HG03575 (cell line): ENCODE results near the gene DNAH2.

Experiments used
- ATAC-seq: cut with Tn5 transposase; IDR thresholded peaks from one replicate; pipeline ENCODE4 v1.9.1; 2021; ENCODE audit not compliant: unreplicated experiment, insufficient number of reproducible peaks, low FRiP score; ENCODE audit errors: extremely low read depth

Gene DNAH2

GRCh38 chr17:7843536-7844291 lies 126.2 kb downstream of the DNAH2 start:
- no peak for ATAC-seq

GRCh38 chr17:7844292-7845154 lies 127.0 kb downstream of the DNAH2 start:
- ATAC-seq, result no peak

GRCh38 chr17:7845359-7846062 lies 128.0 kb downstream of the DNAH2 start:
- ATAC-seq, result no peak

GRCh38 chr17:7846063-7846735 lies 128.7 kb downstream of the DNAH2 start:
- no peak for ATAC-seq

- ATAC-seq, result no peak
These were observed 129.5 kb downstream of the DNAH2 start for GRCh38 chr17:7846765-7847661.

- ATAC-seq, result no peak
These were observed 130.6 kb downstream of the DNAH2 start for GRCh38 chr17:7848131-7848579.

- no peak for ATAC-seq
These were observed 131.2 kb downstream of the DNAH2 start for GRCh38 chr17:7848739-7849129.

GRCh38 chr17:7849130-7849750 lies 131.7 kb downstream of the DNAH2 start:
- no peak for ATAC-seq

GRCh38 chr17:7849751-7850504 lies 132.4 kb downstream of the DNAH2 start:
- ATAC-seq, result no peak

GRCh38 chr17:7850701-7851437 lies 133.3 kb downstream of the DNAH2 start:
- ATAC-seq, result no peak

- peak; percentile 47 for ATAC-seq
These were observed 134.1 kb downstream of the DNAH2 start for GRCh38 chr17:7851438-7852261.

GRCh38 chr17:7852262-7852670 lies 134.7 kb downstream of the DNAH2 start:
- no peak for ATAC-seq

GRCh38 chr17:7852919-7853690 lies 135.6 kb downstream of the DNAH2 start:
- ATAC-seq, result no peak

GRCh38 chr17:7853691-7854038 lies 136.1 kb downstream of the DNAH2 start:
- no peak for ATAC-seq
